ENCODE data around the gene SDC4. TPM values are rescaled to one million over a fixed set of nuclear protein-coding genes. Genes with fewer than 3 reads are reported as not detected.

The SDC4 gene
- total and polyA plus RNA-seq, 9 of the 15 experiments (the other 6 are each of a cell fraction or from before 2014, with no cell fraction given): 2.1 to 10.7 (median 6.3) TPM

- TF ChIP-seq, protein P1, sequence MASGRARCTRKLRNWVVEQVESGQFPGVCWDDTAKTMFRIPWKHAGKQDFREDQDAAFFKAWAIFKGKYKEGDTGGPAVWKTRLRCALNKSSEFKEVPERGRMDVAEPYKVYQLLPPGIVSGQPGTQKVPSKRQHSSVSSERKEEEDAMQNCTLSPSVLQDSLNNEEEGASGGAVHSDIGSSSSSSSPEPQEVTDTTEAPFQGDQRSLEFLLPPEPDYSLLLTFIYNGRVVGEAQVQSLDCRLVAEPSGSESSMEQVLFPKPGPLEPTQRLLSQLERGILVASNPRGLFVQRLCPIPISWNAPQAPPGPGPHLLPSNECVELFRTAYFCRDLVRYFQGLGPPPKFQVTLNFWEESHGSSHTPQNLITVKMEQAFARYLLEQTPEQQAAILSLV (tag; IDR thresholded peaks at IDR 0.05): no peak
- TF ChIP-seq, protein P2, sequence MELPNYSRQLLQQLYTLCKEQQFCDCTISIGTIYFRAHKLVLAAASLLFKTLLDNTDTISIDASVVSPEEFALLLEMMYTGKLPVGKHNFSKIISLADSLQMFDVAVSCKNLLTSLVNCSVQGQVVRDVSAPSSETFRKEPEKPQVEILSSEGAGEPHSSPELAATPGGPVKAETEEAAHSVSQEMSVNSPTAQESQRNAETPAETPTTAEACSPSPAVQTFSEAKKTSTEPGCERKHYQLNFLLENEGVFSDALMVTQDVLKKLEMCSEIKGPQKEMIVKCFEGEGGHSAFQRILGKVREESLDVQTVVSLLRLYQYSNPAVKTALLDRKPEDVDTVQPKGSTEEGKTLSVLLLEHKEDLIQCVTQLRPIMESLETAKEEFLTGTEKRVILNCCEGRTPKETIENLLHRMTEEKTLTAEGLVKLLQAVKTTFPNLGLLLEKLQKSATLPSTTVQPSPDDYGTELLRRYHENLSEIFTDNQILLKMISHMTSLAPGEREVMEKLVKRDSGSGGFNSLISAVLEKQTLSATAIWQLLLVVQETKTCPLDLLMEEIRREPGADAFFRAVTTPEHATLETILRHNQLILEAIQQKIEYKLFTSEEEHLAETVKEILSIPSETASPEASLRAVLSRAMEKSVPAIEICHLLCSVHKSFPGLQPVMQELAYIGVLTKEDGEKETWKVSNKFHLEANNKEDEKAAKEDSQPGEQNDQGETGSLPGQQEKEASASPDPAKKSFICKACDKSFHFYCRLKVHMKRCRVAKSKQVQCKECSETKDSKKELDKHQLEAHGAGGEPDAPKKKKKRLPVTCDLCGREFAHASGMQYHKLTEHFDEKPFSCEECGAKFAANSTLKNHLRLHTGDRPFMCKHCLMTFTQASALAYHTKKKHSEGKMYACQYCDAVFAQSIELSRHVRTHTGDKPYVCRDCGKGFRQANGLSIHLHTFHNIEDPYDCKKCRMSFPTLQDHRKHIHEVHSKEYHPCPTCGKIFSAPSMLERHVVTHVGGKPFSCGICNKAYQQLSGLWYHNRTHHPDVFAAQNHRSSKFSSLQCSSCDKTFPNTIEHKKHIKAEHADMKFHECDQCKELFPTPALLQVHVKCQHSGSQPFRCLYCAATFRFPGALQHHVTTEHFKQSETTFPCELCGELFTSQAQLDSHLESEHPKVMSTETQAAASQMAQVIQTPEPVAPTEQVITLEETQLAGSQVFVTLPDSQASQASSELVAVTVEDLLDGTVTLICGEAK (IDR thresholded peaks at IDR 0.05): no peak
- TF ChIP-seq, protein P2 (CRISPR knock-in tag; IDR thresholded peaks at IDR 0.05): no peak
- TF ChIP-seq BCL6 (CRISPR knock-in tag; IDR thresholded peaks at IDR 0.05) (no peak), ATF6 (CRISPR knock-in tag; IDR thresholded peaks at IDR 0.05) (no peak), CBX3 (IDR thresholded peaks at IDR 0.05; ENCODE audit: borderline replicate concordance in 1 of 2, low read length in 2 of 2) (no peak), ZNF586 (CRISPR knock-in tag; conservative IDR thresholded peaks at IDR 0.05) (no peak)
Measured at GRCh38 chr20:45372241-45372640, 24.0 kb upstream of the SDC4 start (continued).

Data from K562 (cell line).